MCF 10A (cell line): Measurements from ENCODE around the gene RIC3. TPM values are rescaled to one million over a fixed set of nuclear protein-coding genes. Genes with fewer than 3 reads are reported as not detected.

Experiments
- BruUV-seq: library from RNA; stranded (reverse); fragments of 400-500 nt; replicated peaks from 2 replicates; lab custom pipeline; 2021; lab: Mats Ljungman, UMichigan
- CTCF ChIA-PET: fragments of 300-600 bp; sonication (Branson Sonifier 250); formaldehyde crosslinking; extraction: SDS; loops from one replicate; lab custom pipeline; 2021; ENCODE audit warnings: antibody characterized with exemption, inconsistent platforms; lab: Yijun Ruan, JAX
- POLR2A ChIA-PET: fragments of 300-600, 350-650 bp; sonication (Branson Sonifier 250); formaldehyde crosslinking; extraction: SDS; loops from one replicate; lab custom pipeline; 2020; ENCODE audit warnings: antibody characterized with exemption, inconsistent platforms; lab: Yijun Ruan, JAX
- DNase-seq: peaks from one replicate; pipeline ENCODE4 v3.0.0-alpha.2; 2018; ENCODE audit not compliant: unreplicated experiment
- H3K27ac Mint-ChIP-seq: one replicate; pipeline ENCODE4 v1.8.0; 2022; ENCODE audit warnings: mild to moderate bottlenecking, low read depth, mixed read lengths; ENCODE audit not compliant: unreplicated experiment
- H3K27me3 Mint-ChIP-seq: one replicate; pipeline ENCODE4 v1.8.0; 2022; ENCODE audit warnings: mixed read lengths; ENCODE audit not compliant: insufficient read depth, unreplicated experiment
- H3K36me3 Mint-ChIP-seq: one replicate; pipeline ENCODE4 v1.8.0; 2022; ENCODE audit warnings: mild to moderate bottlenecking, moderate library complexity, mixed read lengths; ENCODE audit not compliant: insufficient read depth, unreplicated experiment
- H3K4me1 Mint-ChIP-seq: one replicate; pipeline ENCODE4 v1.8.0; 2022; ENCODE audit warnings: mixed read lengths; ENCODE audit not compliant: insufficient read depth, unreplicated experiment
- H3K4me3 Mint-ChIP-seq: one replicate; pipeline ENCODE4 v1.8.0; 2022; ENCODE audit warnings: mild to moderate bottlenecking, moderate library complexity, mixed read lengths; ENCODE audit not compliant: unreplicated experiment
- H3K9me3 Mint-ChIP-seq: one replicate; pipeline ENCODE4 v1.8.0; 2022; ENCODE audit warnings: mixed read lengths; ENCODE audit not compliant: unreplicated experiment
- CTCF ChIP-seq: fragments of 200-600 bp; IDR thresholded peaks from one replicate; pipeline ENCODE4 v1.8.0; 2022; ENCODE audit warnings: antibody characterized with exemption, mild to moderate bottlenecking; ENCODE audit not compliant: unreplicated experiment
- intact Hi-C: fragments of 100-400 bp; cut with micrococcal nuclease; formaldehyde crosslinking; loops from 2 replicates; pipeline ENCODE4 v1.14.1; 2022
- total RNA-seq: library from RNA; stranded (reverse); gene quantifications from 2 replicates; pipeline ENCODE4 v1.2.3, GENCODE V29; 2022

Gene RIC3
- total RNA-seq, 1 experiment from 2014 or later: 0.65 TPM

DNA sequence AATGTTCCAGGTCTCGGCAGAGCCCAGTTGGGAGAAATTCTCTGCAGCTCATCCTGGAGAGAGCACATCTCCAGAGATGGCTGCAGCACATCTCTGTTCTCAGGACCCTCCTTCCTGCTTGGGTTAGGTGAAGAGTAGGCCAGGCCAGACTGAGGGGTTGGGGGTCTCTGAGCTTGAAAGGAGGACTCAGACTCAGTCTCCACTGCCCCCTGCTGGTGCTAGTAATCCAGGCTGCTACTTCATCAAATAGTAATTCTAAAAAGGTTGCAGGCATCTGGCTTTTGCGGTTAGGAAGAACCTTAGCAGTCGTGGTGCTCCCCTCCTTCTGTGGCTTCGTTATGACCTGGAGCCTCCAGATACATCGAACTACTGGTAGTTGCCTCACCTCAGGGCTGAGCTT, 78.1 kb downstream of the RIC3 start:
- Mint-ChIP-seq H3K4me1 (no peaks in the 10 kb centered on the region), H3K4me3 (no peak overlapping the region), H3K27ac (no peak overlapping the region), H3K27me3 (peaks cover 4% of the 10 kb centered on the region), H3K9me3 (no peaks in the 10 kb centered on the region), H3K36me3 (no peaks in the 10 kb centered on the region)
- ChIA-PET CTCF (interaction anchor here (0.5 to 21.2 kb wide), 31 partner anchors 8 to 1323 kb away, joined by 3 to 786 read pairs (median 6); partner anchors contain the start of gene EIF3F), POLR2A (interaction anchor here (0.7 to 1.6 kb wide), 2 partner anchors 10 to 21 kb away, joined by 3 read pairs; partner anchors contain the start of gene TUB)
- peak; percentile 34 for DNase-seq
- BruUV-seq: no TSS peak
- TF ChIP-seq CTCF: peak; percentile 60
- intact Hi-C loops: loop anchor here (5.0 kb wide), 1 partner anchor 993 kb away; no protein-coding TSS in a partner anchor

DNA sequence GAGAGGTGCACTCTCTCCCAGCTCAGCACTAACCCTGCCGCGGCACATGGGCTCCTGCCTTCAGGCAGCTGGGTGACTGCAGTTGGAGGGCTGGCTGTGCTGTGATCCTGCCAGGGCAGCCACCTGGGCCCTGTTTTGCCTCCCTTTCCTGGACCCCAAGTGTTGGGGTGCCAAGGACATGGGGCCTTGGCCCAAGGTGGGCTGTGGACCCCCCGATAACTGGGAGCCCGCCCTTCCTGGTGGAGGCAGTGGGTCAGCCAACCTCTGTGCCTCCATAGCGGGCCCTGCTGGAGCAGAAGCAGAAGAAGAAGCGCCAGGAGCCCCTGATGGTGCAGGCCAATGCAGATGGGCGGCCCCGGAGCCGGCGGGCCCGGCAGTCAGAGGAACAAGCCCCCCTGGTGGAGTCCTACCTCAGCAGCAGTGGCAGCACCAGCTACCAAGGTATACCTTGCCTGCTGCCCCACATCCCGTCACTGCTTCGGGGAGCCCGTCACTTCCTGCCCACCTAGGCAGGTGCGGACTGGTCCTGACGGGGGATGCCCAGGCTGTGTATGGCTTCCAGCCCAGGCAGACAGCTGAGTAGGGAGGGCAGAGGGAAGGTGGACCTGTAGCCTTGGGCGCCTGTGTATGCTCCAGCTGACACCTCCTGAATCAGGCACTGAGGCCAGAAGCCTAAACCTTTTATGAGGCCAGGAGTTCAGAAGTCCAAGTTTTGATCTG, 78.9 kb downstream of the RIC3 start:
- no peak overlapping the region for H3K27ac Mint-ChIP-seq
- no peaks in the 10 kb centered on the region for H3K36me3 Mint-ChIP-seq
- POLR2A ChIA-PET: interaction anchor here (0.6 to 1.6 kb wide), 3 partner anchors 9 to 101 kb away, joined by 3 read pairs; partner anchors contain the start of gene TUB
- CTCF ChIA-PET: interaction anchor here (0.5 to 21.2 kb wide), 29 partner anchors 7 to 1322 kb away, joined by 3 to 786 read pairs (median 6); partner anchors contain the start of gene EIF3F
- BruUV-seq: no TSS peak
- no peak for TF ChIP-seq CTCF
- H3K4me1 Mint-ChIP-seq: no peaks in the 10 kb centered on the region
- no peak for DNase-seq
- intact Hi-C loops: loop anchor here (5.0 kb wide), 1 partner anchor 993 kb away; no protein-coding TSS in a partner anchor
- peaks cover 10% of the 10 kb centered on the region for H3K27me3 Mint-ChIP-seq
- H3K9me3 Mint-ChIP-seq: no peaks in the 10 kb centered on the region
- H3K4me3 Mint-ChIP-seq: no peak overlapping the region

DNA sequence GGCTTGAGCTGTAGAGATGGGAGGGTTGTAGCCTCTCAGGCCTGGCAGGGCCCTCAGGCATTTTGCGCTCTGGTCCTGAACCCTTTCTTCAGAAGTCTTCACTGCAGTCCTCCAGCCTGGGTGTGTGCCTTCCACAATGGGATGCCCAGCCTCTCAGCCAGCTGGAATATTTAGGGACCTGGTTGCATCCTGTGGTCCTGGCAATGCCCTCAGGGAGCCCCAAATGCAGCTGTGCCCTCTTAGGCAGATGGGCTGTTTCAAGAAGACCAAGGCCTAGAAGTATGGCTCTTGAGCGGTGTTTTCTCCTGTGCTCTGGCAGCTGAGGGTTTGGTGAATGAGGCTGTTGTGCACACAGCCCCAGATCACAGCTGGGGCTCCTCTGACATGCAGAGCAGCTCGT, 81.1 kb downstream of the RIC3 start:
- TF ChIP-seq CTCF: no peak
- CTCF ChIA-PET: interaction anchor here (0.6 to 21.2 kb wide), 11 partner anchors 8 to 575 kb away, joined by 3 to 786 read pairs (median 24); no protein-coding TSS in a partner anchor

DNA sequence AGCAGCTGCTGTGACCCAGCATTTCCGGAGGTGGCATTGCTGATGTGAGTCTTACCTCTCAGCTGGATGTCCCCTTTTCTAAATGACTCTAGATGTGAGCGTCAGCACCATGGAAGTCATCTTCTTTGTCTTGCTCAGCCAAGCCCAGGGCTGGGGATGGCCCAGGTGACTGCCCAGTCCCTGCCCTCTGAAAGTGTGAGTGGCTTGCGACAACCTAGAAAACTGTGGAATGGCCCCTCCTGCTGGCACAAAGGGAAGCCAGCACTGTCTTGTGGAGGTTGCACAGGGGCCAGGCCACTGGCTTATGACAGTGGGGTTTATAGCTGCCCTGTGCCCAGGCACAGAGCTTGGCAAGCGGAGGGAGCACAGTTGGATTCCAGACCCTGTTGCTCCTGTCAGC, 81.6 kb downstream of the RIC3 start:
- DNase-seq: no peak
- ChIA-PET CTCF (interaction anchor here (0.6 to 21.2 kb wide), 9 partner anchors 8 to 575 kb away, joined by 3 to 786 read pairs (median 29); no protein-coding TSS in a partner anchor), POLR2A (interaction anchor here (1.1 to 2.0 kb wide), 2 partner anchors 18 to 80 kb away, joined by 4 to 6 read pairs; no protein-coding TSS in a partner anchor)
- intact Hi-C loops: no loop called here
- no peak overlapping the region for H3K27ac Mint-ChIP-seq
- H3K4me3 Mint-ChIP-seq: no peak overlapping the region
- no peaks in the 10 kb centered on the region for H3K9me3 Mint-ChIP-seq
- no peaks in the 10 kb centered on the region for H3K36me3 Mint-ChIP-seq
- H3K4me1 Mint-ChIP-seq: no peaks in the 10 kb centered on the region
- H3K27me3 Mint-ChIP-seq: peaks cover 10% of the 10 kb centered on the region
- no TSS peak for BruUV-seq
- no peak for TF ChIP-seq CTCF

More for the DNA sequence above, 81.1 kb downstream of the RIC3 start:
- H3K27me3 Mint-ChIP-seq: peaks cover 10% of the 10 kb centered on the region
- no peak overlapping the region for H3K4me3 Mint-ChIP-seq
- no peaks in the 10 kb centered on the region for H3K9me3 Mint-ChIP-seq
- no peaks in the 10 kb centered on the region for H3K36me3 Mint-ChIP-seq
- intact Hi-C loops: no loop called here
- no peak overlapping the region for H3K27ac Mint-ChIP-seq
- no peaks in the 10 kb centered on the region for H3K4me1 Mint-ChIP-seq
- no peak for DNase-seq
- POLR2A ChIA-PET: interaction anchor here (1.1 to 2.0 kb wide), 2 partner anchors 19 to 81 kb away, joined by 4 to 6 read pairs; no protein-coding TSS in a partner anchor
- no TSS peak for BruUV-seq
